ENCODE measurements around the gene S100A4.

S100A4 gene

DNA sequence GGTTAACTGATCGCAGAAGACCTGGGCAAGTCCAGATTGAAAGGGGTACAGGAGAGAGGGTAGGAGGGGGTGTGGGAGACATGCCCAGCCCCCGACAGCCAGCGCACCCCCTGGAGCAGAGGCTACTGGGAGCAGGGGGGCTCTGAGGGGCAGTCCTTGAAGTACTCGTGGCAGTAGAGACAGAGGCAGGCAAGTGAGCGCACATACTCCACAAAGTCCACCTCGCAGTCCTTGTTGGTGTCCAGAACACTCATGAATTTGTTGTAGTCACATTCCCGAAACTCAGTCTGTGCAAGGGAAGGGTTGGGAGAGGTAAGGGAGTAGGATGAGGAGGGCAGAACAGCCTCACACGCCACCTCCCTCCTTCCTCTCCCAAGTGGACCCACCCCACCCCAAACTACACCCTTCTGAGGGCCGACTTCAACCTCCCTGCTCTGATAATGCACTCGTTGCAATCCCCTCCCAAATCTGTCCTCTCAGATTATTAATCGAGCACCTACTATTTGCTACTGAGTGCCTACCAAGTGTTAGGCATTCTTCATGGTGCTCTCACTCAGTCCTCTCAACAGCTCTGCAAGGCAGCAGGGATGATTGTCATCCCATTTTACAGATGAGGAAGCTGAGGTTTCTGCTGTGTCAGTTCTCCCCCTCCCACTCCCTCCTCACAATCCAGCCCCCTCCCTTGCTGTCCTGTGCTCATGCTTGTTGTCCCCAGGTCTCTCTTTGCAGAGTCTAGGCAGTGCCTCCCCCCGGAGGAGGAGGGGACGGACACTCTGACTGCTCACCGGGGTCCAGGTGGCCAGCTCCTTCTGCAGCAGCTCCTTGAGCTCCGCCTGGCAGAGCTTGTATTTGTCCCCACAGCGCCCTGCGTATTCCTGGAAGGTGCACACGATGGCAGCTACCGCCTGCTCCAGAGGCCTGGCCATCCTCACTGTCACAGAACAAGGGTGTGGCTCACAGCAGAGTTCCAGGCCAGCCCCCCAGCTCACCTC, 2.2 kb upstream of the S100A4 start:
- TF ChIP-seq, protein P1, sequence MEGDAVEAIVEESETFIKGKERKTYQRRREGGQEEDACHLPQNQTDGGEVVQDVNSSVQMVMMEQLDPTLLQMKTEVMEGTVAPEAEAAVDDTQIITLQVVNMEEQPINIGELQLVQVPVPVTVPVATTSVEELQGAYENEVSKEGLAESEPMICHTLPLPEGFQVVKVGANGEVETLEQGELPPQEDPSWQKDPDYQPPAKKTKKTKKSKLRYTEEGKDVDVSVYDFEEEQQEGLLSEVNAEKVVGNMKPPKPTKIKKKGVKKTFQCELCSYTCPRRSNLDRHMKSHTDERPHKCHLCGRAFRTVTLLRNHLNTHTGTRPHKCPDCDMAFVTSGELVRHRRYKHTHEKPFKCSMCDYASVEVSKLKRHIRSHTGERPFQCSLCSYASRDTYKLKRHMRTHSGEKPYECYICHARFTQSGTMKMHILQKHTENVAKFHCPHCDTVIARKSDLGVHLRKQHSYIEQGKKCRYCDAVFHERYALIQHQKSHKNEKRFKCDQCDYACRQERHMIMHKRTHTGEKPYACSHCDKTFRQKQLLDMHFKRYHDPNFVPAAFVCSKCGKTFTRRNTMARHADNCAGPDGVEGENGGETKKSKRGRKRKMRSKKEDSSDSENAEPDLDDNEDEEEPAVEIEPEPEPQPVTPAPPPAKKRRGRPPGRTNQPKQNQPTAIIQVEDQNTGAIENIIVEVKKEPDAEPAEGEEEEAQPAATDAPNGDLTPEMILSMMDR (IDR thresholded peaks at IDR 0.05; ENCODE audit: insufficient read depth, low read depth, low read length, missing control alignments): no peak
- no peak overlapping the region for H3K4me3 ChIP-seq (ENCODE audit: low read length)
- DNase-seq (ENCODE audit: low read depth): peak; percentile 14

DNA sequence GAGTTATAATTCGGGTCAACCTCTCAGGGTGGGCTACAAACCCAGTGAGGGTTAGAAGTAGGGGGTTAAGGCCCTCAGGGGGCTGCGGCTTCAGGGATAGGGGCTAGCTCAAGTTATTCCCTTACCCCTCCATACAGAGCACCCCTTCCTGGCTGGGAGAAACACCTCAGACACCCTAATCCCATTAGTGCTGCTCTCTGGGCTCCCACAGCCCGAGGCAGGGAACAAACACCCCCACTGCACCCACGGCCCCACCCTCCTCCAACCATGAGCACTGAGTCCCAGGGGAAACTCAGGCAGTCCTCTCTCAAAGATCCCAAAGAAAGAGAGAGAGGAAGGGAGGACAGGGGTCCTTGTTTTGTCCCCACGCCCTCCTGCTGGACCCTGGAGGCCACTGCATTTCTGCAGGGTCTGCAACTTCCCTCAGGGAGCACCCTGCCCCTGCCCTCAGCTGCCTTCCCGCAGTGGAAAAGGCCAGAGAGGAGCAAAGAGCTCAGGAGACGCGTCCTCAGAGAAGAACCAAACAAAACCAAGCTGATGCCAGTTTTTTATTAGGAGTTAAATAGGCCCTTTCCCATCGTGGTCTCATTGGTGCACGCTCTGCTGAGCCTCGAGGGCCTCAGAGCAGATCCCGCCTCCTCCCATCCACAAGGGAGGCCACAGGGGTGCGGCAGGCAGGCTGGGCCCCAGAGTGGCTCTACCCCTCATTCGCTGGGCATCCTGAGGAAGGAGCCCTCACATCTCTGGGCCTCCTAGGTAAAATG, 1.4 kb upstream of the S100A4 start:
- H3K4me3 ChIP-seq (ENCODE audit: low read length): no peak overlapping the region
- TF ChIP-seq, protein P1 (IDR thresholded peaks at IDR 0.05; ENCODE audit: insufficient read depth, low read depth, low read length, missing control alignments): no peak
- peak; percentile 17 for DNase-seq (ENCODE audit: low read depth)

DNA sequence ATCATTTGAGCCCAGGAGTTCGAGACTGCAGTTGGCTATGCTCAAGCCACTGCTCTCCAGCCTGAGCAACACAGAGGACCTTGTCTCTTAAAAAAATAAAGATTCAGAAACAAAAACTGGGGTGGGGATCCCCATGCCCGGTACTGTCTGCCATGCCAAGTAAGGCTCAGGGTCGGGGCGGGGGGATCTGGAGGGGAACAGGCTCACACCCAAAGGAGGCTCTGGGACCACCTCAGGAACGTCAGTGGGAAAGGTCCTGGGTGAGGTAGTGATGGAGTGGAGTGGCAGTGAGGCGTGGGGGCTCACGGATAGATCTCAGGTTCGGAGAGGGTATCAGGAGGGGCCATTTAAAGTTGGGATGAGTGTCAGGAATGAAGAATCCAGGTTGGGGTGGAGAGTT, 765 bp upstream of the S100A4 start:
- H3K4me3 ChIP-seq (ENCODE audit: low read length): no peak overlapping the region

DNA sequence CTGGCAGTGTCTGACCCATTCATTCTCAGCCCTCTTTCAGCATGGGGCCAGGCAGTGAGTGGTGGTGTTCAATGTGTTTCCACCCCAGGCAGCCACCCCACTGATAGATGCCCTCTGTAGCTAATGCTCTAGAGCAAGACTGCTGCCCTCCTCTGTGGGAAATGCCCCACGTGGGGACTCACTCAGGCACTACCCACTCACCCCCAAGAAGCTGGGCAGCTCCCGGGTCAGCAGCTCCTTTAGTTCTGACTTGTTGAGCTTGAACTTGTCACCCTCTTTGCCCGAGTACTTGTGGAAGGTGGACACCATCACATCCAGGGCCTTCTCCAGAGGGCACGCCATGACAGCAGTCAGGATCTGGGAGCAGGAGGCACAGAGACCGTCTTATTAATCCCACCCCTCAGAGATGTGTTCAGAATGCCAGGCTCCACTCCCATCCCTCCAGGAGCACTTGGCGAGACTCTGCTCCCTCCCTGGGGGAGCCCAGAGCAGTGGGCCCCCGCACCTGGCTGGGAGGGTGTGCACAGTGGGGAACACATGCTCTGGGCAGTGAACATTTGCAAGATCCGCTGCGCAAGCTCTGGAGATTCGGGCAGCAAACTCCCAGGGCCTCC, 1.0 kb downstream of the S100A4 start:
- TF ChIP-seq, protein P1 (IDR thresholded peaks at IDR 0.05; ENCODE audit: insufficient read depth, low read depth, low read length, missing control alignments): no peak
- DNase-seq (ENCODE audit: low read depth): peak; percentile 4
- no peak overlapping the region for H3K4me3 ChIP-seq (ENCODE audit: low read length)

More for the DNA sequence above, 765 bp upstream of the S100A4 start:
- DNase-seq (ENCODE audit: low read depth): no peak
- TF ChIP-seq, protein P1 (IDR thresholded peaks at IDR 0.05; ENCODE audit: insufficient read depth, low read depth, low read length, missing control alignments): no peak

DNA sequence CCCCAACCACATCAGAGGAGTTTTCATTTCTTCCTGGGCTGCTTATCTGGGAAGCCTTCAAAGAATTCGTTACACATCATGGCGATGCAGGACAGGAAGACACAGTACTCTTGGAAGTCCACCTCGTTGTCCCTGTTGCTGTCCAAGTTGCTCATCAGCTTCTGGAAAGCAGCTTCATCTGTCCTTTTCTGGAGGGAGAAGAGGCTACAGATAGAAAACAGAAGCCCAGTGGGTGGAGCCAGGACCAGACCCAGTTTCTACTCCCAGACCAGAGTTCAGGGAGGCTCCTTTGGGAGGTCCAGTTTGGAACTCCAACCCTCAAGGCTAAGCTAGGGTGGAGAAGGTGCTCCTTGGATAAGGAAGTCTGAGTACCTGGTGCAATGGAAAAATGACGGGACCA, 1.9 kb downstream of the S100A4 start:
- TF ChIP-seq, protein P1 (IDR thresholded peaks at IDR 0.05; ENCODE audit: insufficient read depth, low read depth, low read length, missing control alignments): no peak
- DNase-seq (ENCODE audit: low read depth): no peak
- H3K4me3 ChIP-seq (ENCODE audit: low read length): no peak overlapping the region

GRCh38 chr1:153542956-153543711, 2.5 kb downstream of the S100A4 start:
- TF ChIP-seq, protein P1 (IDR thresholded peaks at IDR 0.05; ENCODE audit: insufficient read depth, low read depth, low read length, missing control alignments): no peak
- peak; percentile 1 for DNase-seq (ENCODE audit: low read depth)
- H3K4me3 ChIP-seq (ENCODE audit: low read length): no peak overlapping the region

Data from epithelial cell of esophagus (primary cell).